Stimulated activated CD8-positive, alpha-beta memory T cell treated with anti-CD3 and anti-CD28 coated beads, Interleukin-7, amount 100 ng/mL, for 24 hours (primary cell): ENCODE data around the gene PROP1.
"Not testable (repeated sequence)": the region's sequence is repeated elsewhere in the genome, so short reads cannot be mapped to it uniquely, and the experiment has no call there.

ENCODE experiments used
- DNase-seq: peaks from one replicate; pipeline ENCODE4 v3.0.0-alpha.2; 2020; ENCODE audit warnings: low read depth

PROP1 gene

GRCh38 chr5:177995691-177996595, at the start of gene PROP1:
PROP1 (minus strand) TSS chr5:177996242; CDS start chr5:177995933, 309 bp downstream.
- DNase-seq: no peak

GRCh38 chr5:178019379-178020030, 23.5 kb upstream of the PROP1 start:
- not testable (repeated sequence) for DNase-seq

- not testable (repeated sequence) for DNase-seq
These were observed 16.7 kb upstream of the PROP1 start for GRCh38 chr5:178012758-178013157.

GRCh38 chr5:178011816-178012554, 15.9 kb upstream of the PROP1 start:
- not testable (repeated sequence) for DNase-seq

DNA sequence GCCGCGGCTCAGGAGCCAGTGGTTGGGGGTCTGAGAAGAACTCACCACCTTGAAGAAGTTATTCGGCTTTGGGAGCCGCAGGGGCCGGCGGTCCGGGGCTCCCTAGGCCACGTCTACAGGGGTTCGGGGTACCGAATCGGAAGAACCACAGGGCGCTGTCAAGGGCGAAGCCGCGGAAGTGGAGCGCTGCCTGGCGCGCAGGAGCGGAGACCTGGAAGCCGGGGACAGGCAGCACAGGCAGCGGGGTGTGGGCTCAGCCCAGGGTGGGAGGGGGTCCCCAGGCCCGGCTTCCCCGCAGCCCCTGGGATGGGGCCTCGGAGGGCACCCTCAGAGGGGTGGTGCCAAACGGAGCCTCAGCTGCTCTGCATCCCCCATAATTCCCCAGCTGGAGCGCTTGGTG, 11.2 kb upstream of the PROP1 start:
- DNase-seq: not testable (repeated sequence)

- DNase-seq: peak; percentile 7
These were observed 10.6 kb upstream of the PROP1 start for GRCh38 chr5:178006536-178007231.

DNA sequence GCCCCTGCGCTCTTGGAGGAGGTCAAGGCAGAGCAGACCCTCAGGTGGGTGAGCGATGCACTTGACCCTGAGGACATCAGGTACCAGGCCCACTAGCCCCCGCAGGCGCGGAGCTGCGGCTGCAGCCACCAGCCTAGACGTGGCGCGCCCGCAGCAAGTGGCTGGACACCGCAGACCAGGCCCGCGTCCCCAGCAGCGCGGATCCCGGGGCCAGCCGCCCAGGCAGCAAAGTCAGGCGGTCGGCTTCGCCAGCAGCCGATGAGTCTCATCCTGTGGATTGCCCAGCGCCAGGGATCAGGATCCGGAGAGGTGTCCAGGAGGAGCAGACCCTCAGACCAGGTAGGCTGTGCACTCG, 10.1 kb upstream of the PROP1 start:
- DNase-seq: not testable (repeated sequence)

DNA sequence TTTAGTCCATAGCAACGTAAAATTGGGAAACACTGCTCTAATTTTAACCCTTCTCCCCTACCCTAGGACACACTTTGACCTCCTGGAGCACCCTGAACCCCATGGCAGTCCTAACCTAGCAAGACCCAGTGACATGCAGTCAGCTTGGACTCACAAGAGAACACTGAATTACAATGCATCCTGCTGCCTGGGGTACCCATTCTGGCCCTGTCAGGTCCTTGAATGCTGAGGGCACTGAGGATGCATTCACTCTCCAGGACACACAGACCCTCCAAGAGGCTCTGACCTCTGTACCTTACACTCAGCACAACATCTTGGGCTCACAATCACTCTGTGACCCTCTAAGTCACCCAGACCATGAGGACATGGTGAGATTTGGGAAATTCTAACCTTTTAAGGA, 1.8 kb upstream of the PROP1 start:
- no peak for DNase-seq

DNA sequence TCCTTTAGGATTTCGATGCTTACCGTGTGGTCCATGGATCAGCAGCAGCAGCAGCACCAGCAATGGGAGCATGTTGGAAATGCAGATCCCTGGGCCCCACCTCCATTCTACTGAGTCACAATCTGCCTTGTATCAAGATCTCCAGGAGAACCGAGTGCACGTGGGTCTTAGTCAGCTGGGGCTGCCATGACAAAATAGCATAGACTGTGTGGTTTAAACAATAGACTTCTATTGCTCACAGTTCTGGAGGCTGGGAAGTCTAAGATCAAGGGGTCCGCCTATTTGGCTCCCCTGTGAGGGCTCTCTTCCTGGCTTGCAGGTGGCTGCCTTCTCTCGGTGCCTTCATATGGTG, 1.3 kb upstream of the PROP1 start:
- DNase-seq: no peak

DNA sequence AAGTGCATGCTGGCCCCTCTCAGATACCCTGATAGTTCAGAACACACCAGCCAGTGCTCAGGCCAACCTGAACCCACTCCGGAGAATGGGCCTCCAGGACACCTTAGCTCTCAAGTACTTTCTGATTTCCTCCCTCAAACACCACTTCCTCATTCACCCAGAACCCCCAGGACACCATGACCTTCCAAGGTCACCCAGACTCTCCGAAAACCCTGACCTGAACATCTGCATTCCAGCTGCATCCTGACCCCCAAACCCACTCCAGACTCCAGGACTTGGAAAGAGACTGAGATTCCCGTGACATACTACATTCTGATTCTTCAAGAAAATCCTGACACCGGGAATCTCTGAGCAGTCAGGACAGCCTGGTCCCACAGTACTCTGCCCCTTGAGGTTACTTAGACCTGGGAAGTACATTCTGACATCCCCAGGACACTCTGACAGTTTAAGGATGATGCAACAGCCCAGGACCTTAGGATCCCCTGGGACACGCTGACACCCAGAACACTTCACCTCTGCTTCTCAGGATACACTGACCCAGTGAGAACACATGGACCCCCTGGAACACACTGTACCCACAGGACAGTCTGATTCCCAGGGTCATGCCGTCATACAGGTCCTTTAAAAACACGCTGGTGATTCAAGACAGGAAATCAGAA, 747 bp upstream of the PROP1 start:
- no peak for DNase-seq

GRCh38 chr5:177994561-177995190, 1.4 kb downstream of the PROP1 start:
- DNase-seq: no peak

DNA sequence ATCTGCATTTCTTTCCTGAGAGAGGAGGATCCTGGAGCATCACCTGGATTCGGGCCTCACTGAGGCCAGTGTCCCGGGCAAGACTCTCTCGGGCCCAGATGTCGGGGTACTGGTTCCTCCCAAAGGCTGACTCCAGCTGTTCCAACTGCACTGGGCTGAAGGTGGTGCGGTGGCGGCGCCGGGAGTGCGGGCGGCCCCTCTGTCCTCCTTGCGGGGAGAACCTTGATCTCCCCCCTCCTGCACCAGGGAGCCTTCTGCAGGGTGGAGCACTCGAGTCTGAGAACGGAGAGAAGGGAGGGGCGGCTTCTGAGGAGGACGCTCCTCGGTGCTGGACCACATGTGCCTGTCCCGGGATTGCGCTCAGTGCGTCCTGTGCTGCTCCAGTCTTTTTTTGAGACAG, 2.0 kb downstream of the PROP1 start:
- DNase-seq: no peak

DNA sequence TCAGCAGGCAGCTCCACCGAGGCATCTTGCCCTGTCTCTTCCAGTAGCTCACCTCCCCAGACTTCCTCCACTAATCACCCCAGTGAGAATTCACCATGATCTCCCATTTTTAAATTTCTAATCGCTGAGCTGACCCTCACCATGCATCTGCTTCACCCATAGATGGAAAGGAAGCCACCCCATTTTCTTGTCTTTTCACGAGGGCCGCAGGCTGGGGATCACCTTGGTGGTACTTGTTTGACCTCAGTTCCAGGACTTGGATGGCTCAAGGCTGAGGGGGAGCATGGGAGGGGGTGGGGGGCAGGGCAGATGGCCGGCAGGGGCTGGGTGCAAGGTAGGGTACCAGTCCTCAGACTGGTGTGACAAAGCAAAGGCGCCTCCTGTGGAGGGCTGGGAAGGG, 3.6 kb downstream of the PROP1 start:
- no peak for DNase-seq

- no peak for DNase-seq
These were observed 6.9 kb downstream of the PROP1 start for GRCh38 chr5:177988989-177989625.

DNA sequence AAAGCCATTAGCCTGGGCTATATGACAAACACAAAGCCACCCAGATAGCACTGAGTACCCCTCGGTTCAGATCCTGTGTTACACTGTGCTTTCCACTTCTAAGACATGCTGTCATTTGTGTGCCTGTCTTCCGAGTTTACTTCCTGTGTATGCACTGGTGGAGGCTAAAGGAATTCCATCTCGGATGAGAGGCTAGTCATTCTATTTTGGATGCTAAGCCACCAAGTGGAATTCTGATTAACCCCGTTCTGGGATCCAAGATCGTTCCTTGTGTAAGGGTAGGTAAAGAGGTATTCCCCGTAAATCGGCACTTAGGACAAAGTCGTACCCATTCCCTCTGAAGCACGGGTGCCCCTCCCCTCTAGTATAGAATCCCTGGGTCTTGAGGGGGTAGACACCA, 8.7 kb downstream of the PROP1 start:
- DNase-seq: no peak

DNA sequence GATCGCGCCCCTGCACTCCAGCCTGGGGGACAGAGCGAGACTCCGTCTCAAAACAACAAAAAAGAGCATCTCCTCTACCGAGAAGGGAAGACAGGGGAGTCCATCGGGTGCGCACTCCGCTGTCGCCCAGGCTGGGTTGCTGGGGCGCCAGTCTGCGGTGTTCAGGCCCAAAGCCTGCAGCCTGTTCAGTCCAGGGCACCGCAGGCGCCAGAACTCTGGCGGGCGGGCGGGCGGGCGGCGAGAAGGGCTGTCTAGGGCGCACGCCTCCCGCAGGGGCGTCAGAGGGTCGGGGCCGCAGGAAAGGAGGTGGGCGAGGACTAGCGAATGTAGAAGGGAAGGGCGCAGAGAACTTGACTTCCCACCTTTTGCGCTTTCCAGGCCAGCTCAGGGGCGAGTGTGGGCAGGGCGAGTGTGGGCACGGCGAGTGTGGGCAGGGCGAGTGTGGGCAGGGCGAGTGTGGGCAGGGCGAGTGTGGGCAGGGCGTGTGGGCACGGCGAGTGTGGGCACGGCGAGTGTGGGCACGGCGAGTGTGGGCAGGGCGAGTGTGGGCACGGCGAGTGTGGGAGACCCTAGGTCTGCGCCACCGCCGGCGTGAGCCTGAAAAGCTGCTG, 10.5 kb downstream of the PROP1 start:
- DNase-seq: no peak

DNA sequence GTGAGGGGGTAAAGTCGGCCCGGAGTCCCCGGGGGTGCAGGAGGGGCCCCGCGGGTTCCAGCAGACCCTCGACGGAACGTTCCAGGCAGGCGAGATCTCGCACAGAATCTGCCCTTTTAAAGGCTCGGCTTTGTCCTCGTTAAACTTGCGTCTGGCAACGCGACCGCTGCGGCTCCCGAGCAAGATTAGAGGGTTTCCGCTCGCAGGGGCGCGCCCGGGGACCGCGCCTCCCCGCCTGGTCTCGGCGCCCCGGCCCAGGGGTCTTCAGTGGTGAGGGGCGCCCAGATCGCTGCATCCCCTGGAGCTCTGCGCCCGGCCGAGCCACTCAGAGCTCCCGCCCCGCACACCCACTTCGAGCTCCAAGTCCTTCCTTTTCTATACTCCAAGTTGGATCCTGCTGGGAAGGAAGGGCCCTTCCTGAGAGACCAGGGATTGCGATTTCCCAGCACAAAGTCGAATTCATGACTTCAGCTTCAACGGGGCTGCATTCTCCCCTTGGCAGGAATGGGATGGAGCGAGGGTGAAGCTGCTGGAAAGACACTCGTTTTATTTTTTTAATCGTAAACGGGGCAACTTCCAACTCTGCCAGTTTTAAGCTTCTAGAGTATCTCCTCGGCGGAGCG, 11.3 kb downstream of the PROP1 start:
- no peak for DNase-seq

GRCh38 chr5:177983763-177984583, 12.1 kb downstream of the PROP1 start:
- DNase-seq: no peak

- DNase-seq: no peak
These were observed 13.1 kb downstream of the PROP1 start for GRCh38 chr5:177982956-177983355.
